A549 (cell line): ENCODE data around the gene RASL10A. TPM values are rescaled to one million over a fixed set of nuclear protein-coding genes. Genes with fewer than 3 reads are reported as not detected.

Experiments
- ATAC-seq, 2 experiments: fragments of 200-7000 bp in 1 of 2; fragments of >200 bp in 1 of 2; cut with Nextera tagmentation in 1 of 2; cut with Tn5 transposase in 1 of 2; 3 replicates each; pipeline versions ENCODE4 v1.8.0 to v1.9.1; 2018 to 2020; ENCODE audit warnings: mild to moderate bottlenecking in 1 of 2, moderate library complexity in 1 of 2
- CTCF ChIA-PET: fragments of 300-600 bp; sonication (Branson Sonifier 250); formaldehyde crosslinking; extraction: SDS; loops from one replicate; lab custom pipeline; 2021; ENCODE audit warnings: antibody characterized with exemption, inconsistent platforms; lab: Yijun Ruan, JAX
- POLR2A ChIA-PET: fragments of 350-600 bp; formaldehyde crosslinking; extraction: SDS; loops from one replicate; lab custom pipeline; 2021; ENCODE audit warnings: antibody characterized with exemption, inconsistent platforms; lab: Yijun Ruan, JAX
- DNase-seq, 2 experiments: peaks; one replicate each; pipeline versions ENCODE4 v3.0.0 to v3.0.0-alpha.2; 2011 to 2016; ENCODE audit warnings: low read depth in 1 of 2, low spot score in 1 of 2
- FAIRE-seq: peaks from 2 replicates; lab custom pipeline; 2011; peaks lifted over from hg19 to GRCh38; lab: Jason Lieb, UNC
- H3K27ac ChIP-seq, 2 experiments: fragments of >200 bp; sonication (Bioruptor Twin); formaldehyde crosslinking; 3 replicates each; pipeline ENCODE4 v1.5.1; 2016 to 2017
- H3K4me1 ChIP-seq: fragments of >200 bp; sonication (Bioruptor Twin); formaldehyde crosslinking; 3 replicates; pipeline ENCODE4 v1.6.1; 2016
- H3K4me2 ChIP-seq: fragments of >200 bp; sonication (Bioruptor Twin); formaldehyde crosslinking; 3 replicates; pipeline ENCODE4 v1.6.1; 2016
- H3K4me3 ChIP-seq: fragments of >200 bp; sonication (Bioruptor Twin); formaldehyde crosslinking; 3 replicates; pipeline ENCODE4 v1.5.1; 2016
- H3K9me3 ChIP-seq: fragments of >200 bp; sonication (Bioruptor Twin); formaldehyde crosslinking; 3 replicates; pipeline ENCODE4 v1.6.1; 2016
- CBX2 ChIP-seq: fragments of 200-600 bp; sonication (generic); IDR thresholded peaks from 2 replicates; pipeline ENCODE4 v1.6.1; 2016; ENCODE audit warnings: low read depth, mild to moderate bottlenecking, borderline replicate concordance
- E2F6 ChIP-seq: IDR thresholded peaks from 2 replicates; pipeline ENCODE4 v1.6.1; 2012; ENCODE audit warnings: low read depth, borderline replicate concordance
- EP300 ChIP-seq, 2 experiments: fragments of >200 bp; sonication (Bioruptor Twin); formaldehyde crosslinking; IDR thresholded peaks; 2 replicates in 1 of 2; 3 replicates in 1 of 2; pipeline ENCODE4 v1.6.1; 2016 to 2017
- FOSL2 ChIP-seq, 2 experiments: fragments of 450-650 bp in 1 of 2; fragments of >200 bp in 1 of 2; sonication (Bioruptor Twin) in 1 of 2; formaldehyde crosslinking; IDR thresholded peaks; 2 replicates each; pipeline versions ENCODE4 v1.5.0 to v1.6.1; 2016 to 2020; ENCODE audit warnings: mild to moderate bottlenecking in 1 of 2, moderate library complexity in 1 of 2
- FOXS1 ChIP-seq: fragments of 250-450 bp; sonication (Bioruptor Pico); IDR thresholded peaks from 2 replicates; pipeline ENCODE4 v1.5.0; 2020; ENCODE audit warnings: mild to moderate bottlenecking, moderate library complexity
- GATA3 ChIP-seq: IDR thresholded peaks from 2 replicates; pipeline ENCODE4 v1.6.1; 2012; ENCODE audit warnings: borderline replicate concordance
- HEYL ChIP-seq: fragments of 250-450 bp; sonication (Bioruptor Pico); IDR thresholded peaks from 2 replicates; pipeline ENCODE4 v1.8.0; 2021; ENCODE audit warnings: mild to moderate bottlenecking, moderate library complexity
- HMGXB4 ChIP-seq: fragments of 250-450 bp; sonication (Bioruptor Pico); IDR thresholded peaks from 2 replicates; pipeline ENCODE4 v1.5.0; 2021; ENCODE audit warnings: mild to moderate bottlenecking, moderate library complexity, borderline replicate concordance
- HOXA7 ChIP-seq: fragments of 250-450 bp; sonication (Bioruptor Pico); IDR thresholded peaks from 2 replicates; pipeline ENCODE4 v1.5.0; 2020; ENCODE audit warnings: mild to moderate bottlenecking, moderate library complexity
- HOXB13 ChIP-seq: fragments of 250-450 bp; sonication (Bioruptor Pico); IDR thresholded peaks from 2 replicates; pipeline ENCODE4 v1.5.0; 2020; ENCODE audit warnings: low read depth, mild to moderate bottlenecking, moderate library complexity
- KDM5A ChIP-seq: fragments of 200-600 bp; sonication (generic); IDR thresholded peaks from 2 replicates; pipeline ENCODE4 v1.6.1; 2016; ENCODE audit warnings: antibody characterized with exemption, mild to moderate bottlenecking
- MAFK ChIP-seq: fragments of 450-650 bp; IDR thresholded peaks from 2 replicates; pipeline ENCODE4 v1.6.1; 2014; ENCODE audit not compliant: partially characterized antibody
- MYC ChIP-seq: IDR thresholded peaks from 2 replicates; pipeline ENCODE4 v1.6.1; 2012; ENCODE audit warnings: mild to moderate bottlenecking, inconsistent platforms, low read length, improper control_type of control experiment, borderline replicate concordance
- NPAS2 ChIP-seq: fragments of 250-450 bp; sonication (Bioruptor Pico); IDR thresholded peaks from 2 replicates; pipeline ENCODE4 v1.8.0; 2022; ENCODE audit warnings: mild to moderate bottlenecking, moderate library complexity, borderline replicate concordance
- REST ChIP-seq: fragments of 200-600 bp; sonication (generic); IDR thresholded peaks from 2 replicates; pipeline ENCODE4 v1.6.1; 2016; ENCODE audit warnings: antibody characterized with exemption, mild to moderate bottlenecking, moderate library complexity
- WGBS: methylation state at CpG from one replicate; pipeline ENCODE4 v1.1.6; 2017; ENCODE audit errors: missing lambda C conversion rate; 5-methylcytosine and 5-hydroxymethylcytosine counted together
- polyA plus RNA-seq, 4 experiments: library from polyadenylated mRNA; depleted of rRNA in 3 of 4; stranded (reverse); fragments of >200 nt; fragmentation: RNase III in 1 of 4; extraction: RNeasy Plus Mini Kit Qiagen cat#74134 plus additional on column Dnase treatment in 1 of 4; gene quantifications; 2 replicates in 3 of 4; 3 replicates in 1 of 4; pipeline ENCODE4 v1.2.3, GENCODE V29; 2011 to 2017

The RASL10A gene
- polyA plus RNA-seq, 2 of the 4 experiments (the other 2 are of a cell fraction): 0.08 to 0.25 TPM

- H3K9me3 ChIP-seq: no peaks in the 10 kb centered on the region
- TF ChIP-seq GATA3: no peak
- TF ChIP-seq FOXS1: no peak
- TF ChIP-seq MAFK: no peak
- no peak for TF ChIP-seq EP300 (IDR thresholded peaks at IDR 0.05)
- no peak for TF ChIP-seq HEYL
- TF ChIP-seq FOSL2 (IDR thresholded peaks at IDR 0.05): no peak
- TF ChIP-seq FOSL2 (CRISPR knock-in tag; IDR thresholded peaks at IDR 0.05): no peak
- ATAC-seq: no peak
- no peak overlapping the region for H3K27ac ChIP-seq
- peak; percentile 7 for FAIRE-seq
- no peak for DNase-seq
- H3K4me3 ChIP-seq: no peak overlapping the region
- H3K4me1 ChIP-seq: peaks cover 5% of the 10 kb centered on the region; the same call in 2 of the 3 replicates
- no peak overlapping the region for H3K4me2 ChIP-seq
- 92% methylated on average over 14 of the region's 14 CpGs for WGBS
- CTCF ChIA-PET: interaction anchor here (0.7 kb wide), 1 partner anchor 30 kb away, joined by 3 read pairs; the partner anchor contains the start of gene GAS2L1
- POLR2A ChIA-PET: no interaction called here
Measured at GRCh38 chr22:29336751-29337490, 21.4 kb upstream of the RASL10A start.

GRCh38 chr22:29335656-29336055, 20.2 kb upstream of the RASL10A start:
- H3K4me3 ChIP-seq: no peak overlapping the region
- peaks cover 5% of the 10 kb centered on the region; the same call in 2 of the 3 replicates for H3K4me1 ChIP-seq
- 95% methylated on average over 8 of the region's 11 CpGs for WGBS
- no peak overlapping the region for H3K4me2 ChIP-seq
- TF ChIP-seq E2F6 (no peak), HEYL (no peak), NPAS2 (CRISPR knock-in tag) (no peak), HOXA7 (CRISPR knock-in tag) (no peak), KDM5A (no peak), REST (no peak), HOXB13 (CRISPR knock-in tag) (no peak), MYC (no peak), CBX2 (no peak), HMGXB4 (no peak)
- H3K9me3 ChIP-seq: no peaks in the 10 kb centered on the region
- no peak for FAIRE-seq
- no peak overlapping the region for H3K27ac ChIP-seq
- CTCF ChIA-PET: interaction anchor here (1.3 kb wide), 1 partner anchor 23 kb away, joined by 3 read pairs; no protein-coding TSS in a partner anchor
- POLR2A ChIA-PET: no interaction called here
- no peak for ATAC-seq
- DNase-seq: no peak
